GM12878 (cell line): ENCODE data around the gene C11orf98. TPM values are rescaled to one million over a fixed set of nuclear protein-coding genes. Genes with fewer than 3 reads are reported as not detected.

Experiments used
- CBX5 ChIP-seq: sonication (generic); IDR thresholded peaks from 2 replicates; pipeline ENCODE4 v1.6.1; 2016; ENCODE audit warnings: low read depth, moderate library complexity, mild to moderate bottlenecking, inconsistent platforms
- CREB1 ChIP-seq: IDR thresholded peaks from 2 replicates; pipeline ENCODE4 v1.6.1; 2012; ENCODE audit warnings: low read depth, mild to moderate bottlenecking, inconsistent platforms
- DPF2 ChIP-seq: fragments of 450-650 bp; IDR thresholded peaks from 2 replicates; pipeline ENCODE4 v1.6.1; 2017; ENCODE audit warnings: mild to moderate bottlenecking
- ETV6 ChIP-seq, 2 experiments: fragments of 450-650 bp in 1 of 2; IDR thresholded peaks in 1 of 2; conservative IDR thresholded peaks in 1 of 2; 2 replicates each; pipeline ENCODE4 v1.6.1; 2014; ENCODE audit warnings: antibody characterized with exemption in 1 of 2, borderline replicate concordance in 1 of 2, low read depth in 1 of 2, mild to moderate bottlenecking in 1 of 2, moderate library complexity in 1 of 2
- FOXK2 ChIP-seq: fragments of 450-650 bp; IDR thresholded peaks from 2 replicates; pipeline ENCODE4 v1.6.1; 2017; ENCODE audit warnings: mild to moderate bottlenecking, moderate library complexity
- HCFC1 ChIP-seq: fragments of 150-350 bp; IDR thresholded peaks from 2 replicates; pipeline ENCODE4 v1.6.1; 2014; ENCODE audit warnings: low read length
- POLR2AphosphoS5 ChIP-seq: IDR thresholded peaks from 2 replicates; pipeline ENCODE4 v1.6.1; 2011; ENCODE audit warnings: mild to moderate bottlenecking, low read length, inconsistent platforms
- POU2F2 ChIP-seq: IDR thresholded peaks from 3 replicates; pipeline ENCODE4 v1.6.1; 2011; ENCODE audit warnings: low read depth, mild to moderate bottlenecking, low read length, borderline replicate concordance
- REST ChIP-seq: IDR thresholded peaks from 2 replicates; pipeline ENCODE4 v1.6.1; 2012; ENCODE audit warnings: mild to moderate bottlenecking, low read depth, low read length
- SIN3A ChIP-seq: IDR thresholded peaks from 2 replicates; pipeline ENCODE4 v1.6.1; 2012; ENCODE audit warnings: low read depth, low read length, improper control_type of control experiment
- SMARCA5 ChIP-seq: fragments of 450-650 bp; IDR thresholded peaks from 2 replicates; pipeline ENCODE4 v1.6.1; 2017; ENCODE audit warnings: mild to moderate bottlenecking
- SUPT20H ChIP-seq: IDR thresholded peaks from 2 replicates; pipeline ENCODE4 v1.6.1; 2011; ENCODE audit warnings: low read depth, mild to moderate bottlenecking, low read length, moderate library complexity, borderline replicate concordance; ENCODE audit not compliant: control insufficient read depth
- SUZ12 ChIP-seq: fragments of 200-600 bp; sonication (generic); IDR thresholded peaks from one replicate; pipeline ENCODE4 v1.6.1; 2018; ENCODE audit warnings: antibody characterized with exemption, mild to moderate bottlenecking; ENCODE audit not compliant: unreplicated experiment
- TARDBP ChIP-seq: IDR thresholded peaks from 2 replicates; pipeline ENCODE4 v1.6.1; 2016; ENCODE audit warnings: borderline replicate concordance
- ZZZ3 ChIP-seq: IDR thresholded peaks from 2 replicates; pipeline ENCODE4 v1.6.1; 2011; ENCODE audit warnings: low read depth; ENCODE audit not compliant: control insufficient read depth, insufficient read length
- polyA plus RNA-seq, 11 experiments: library from polyadenylated mRNA; depleted of rRNA in 4 of 11; unstranded in 6 of 11; stranded (reverse) in 5 of 11; fragments of >200 nt; fragmentation: Nextera tagmentation in 4 of 11; fragmentation: Illumina TruSeq in 1 of 11; extraction: Ambion mirVana in 4 of 11; extraction: Trizol in 1 of 11; gene quantifications; 1 replicate in 1 of 11; 2 replicates in 10 of 11; pipeline versions ENCODE4 v1.2.1 to v1.2.3, GENCODE V29; 2011 to 2016; ENCODE audit warnings: inconsistent platforms in 2 of 11, missing spikeins in 2 of 11, low read depth in 1 of 11
- total RNA-seq, 4 experiments: library from RNA; depleted of rRNA in 3 of 4; stranded (reverse); fragments of >200 nt in 3 of 4; fragmentation: Illumina TruSeq in 1 of 4; extraction: Trizol in 1 of 4; gene quantifications; 2 replicates each; pipeline versions ENCODE4 v1.2.1 to v1.2.3, GENCODE V29; 2013 to 2021
- TF ChIP-seq, protein P1 (sequence below): fragments of 450-650 bp; IDR thresholded peaks from 2 replicates; pipeline ENCODE4 v1.6.1; 2017; ENCODE audit warnings: low read depth, mild to moderate bottlenecking, moderate library complexity
- TF ChIP-seq, protein P2 (sequence below): fragments of 450-650 bp; conservative IDR thresholded peaks from 2 replicates; pipeline ENCODE4 v1.6.1; 2017; ENCODE audit warnings: mild to moderate bottlenecking, moderate library complexity
- TF ChIP-seq, protein P3 (sequence below): fragments of 450-650 bp; IDR thresholded peaks from 2 replicates; pipeline ENCODE4 v1.6.1; 2016; ENCODE audit warnings: mild to moderate bottlenecking

C11orf98 gene
- total and polyA plus RNA-seq, 10 of the 15 experiments (the other 5 are each of a cell fraction or from before 2014, with no cell fraction given), result 62.5 to 270 (median 162) TPM

DNA sequence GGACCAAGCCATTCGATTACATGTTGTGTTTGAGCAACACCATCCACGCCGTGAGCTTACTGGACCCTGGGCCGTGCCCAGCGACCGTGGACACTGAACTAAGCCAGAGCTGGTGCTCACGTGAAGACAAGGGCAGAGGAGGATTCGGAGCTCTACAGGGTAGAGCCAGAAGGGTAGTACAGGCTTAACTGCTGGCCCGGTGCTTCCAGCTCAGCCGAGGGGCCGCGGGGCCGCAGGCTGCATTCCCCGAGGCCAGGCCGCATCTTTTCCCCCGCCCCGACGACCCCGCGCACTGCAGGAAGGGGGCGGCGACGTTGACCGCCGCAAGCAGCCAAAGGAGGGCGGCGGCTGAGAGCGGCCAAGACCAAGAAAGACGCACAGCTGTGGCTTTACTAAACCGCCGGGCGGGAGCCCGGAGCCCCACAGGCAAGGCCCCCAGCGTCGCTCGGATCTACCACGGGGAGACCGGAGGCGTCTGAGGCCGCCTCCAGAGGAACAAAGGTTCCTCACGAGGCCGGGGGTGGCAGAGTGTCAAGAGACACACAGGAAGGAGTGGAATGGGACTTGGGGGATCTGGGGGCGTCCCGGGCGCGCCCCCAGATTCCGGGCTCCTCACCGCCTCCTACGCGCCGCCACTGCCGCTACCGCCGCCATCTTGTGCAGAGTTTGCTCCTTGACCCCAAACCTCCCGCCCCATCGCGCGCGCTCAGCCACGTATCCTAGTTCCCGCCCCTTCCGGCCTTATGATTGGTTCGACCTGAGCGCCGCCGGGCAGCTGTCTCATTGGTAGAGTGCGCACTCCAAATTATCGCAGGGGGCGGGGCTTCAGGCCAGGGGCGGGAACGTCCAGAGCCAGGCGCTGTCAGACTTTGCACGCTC, 18.8 kb downstream of the C11orf98 start, which contains the start of gene GANAB (continued):
- TF ChIP-seq SMARCA5 (no peak), SUZ12 (no peak), POLR2AphosphoS5 (peak; percentile 92), REST (no peak), ETV6 (conservative IDR thresholded peaks at IDR 0.05 in 1 of 2, IDR thresholded peaks at IDR 0.05 in 1 of 2; ENCODE audit: borderline replicate concordance in 1 of 2, low read depth in 1 of 2) (no peak), POU2F2 (peak; percentile 79; the same call in 2 of the 3 replicates), CBX5 (no peak), FOXK2 (no peak), SIN3A (no peak), DPF2 (peak; percentile 71), HCFC1 (no peak), SUPT20H (no peak), TARDBP (no peak), CREB1 (peak; percentile 94), ZZZ3 (no peak)
- TF ChIP-seq, protein P1, sequence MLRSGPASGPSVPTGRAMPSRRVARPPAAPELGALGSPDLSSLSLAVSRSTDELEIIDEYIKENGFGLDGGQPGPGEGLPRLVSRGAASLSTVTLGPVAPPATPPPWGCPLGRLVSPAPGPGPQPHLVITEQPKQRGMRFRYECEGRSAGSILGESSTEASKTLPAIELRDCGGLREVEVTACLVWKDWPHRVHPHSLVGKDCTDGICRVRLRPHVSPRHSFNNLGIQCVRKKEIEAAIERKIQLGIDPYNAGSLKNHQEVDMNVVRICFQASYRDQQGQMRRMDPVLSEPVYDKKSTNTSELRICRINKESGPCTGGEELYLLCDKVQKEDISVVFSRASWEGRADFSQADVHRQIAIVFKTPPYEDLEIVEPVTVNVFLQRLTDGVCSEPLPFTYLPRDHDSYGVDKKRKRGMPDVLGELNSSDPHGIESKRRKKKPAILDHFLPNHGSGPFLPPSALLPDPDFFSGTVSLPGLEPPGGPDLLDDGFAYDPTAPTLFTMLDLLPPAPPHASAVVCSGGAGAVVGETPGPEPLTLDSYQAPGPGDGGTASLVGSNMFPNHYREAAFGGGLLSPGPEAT, result peak; percentile 84
- TF ChIP-seq, protein P2, sequence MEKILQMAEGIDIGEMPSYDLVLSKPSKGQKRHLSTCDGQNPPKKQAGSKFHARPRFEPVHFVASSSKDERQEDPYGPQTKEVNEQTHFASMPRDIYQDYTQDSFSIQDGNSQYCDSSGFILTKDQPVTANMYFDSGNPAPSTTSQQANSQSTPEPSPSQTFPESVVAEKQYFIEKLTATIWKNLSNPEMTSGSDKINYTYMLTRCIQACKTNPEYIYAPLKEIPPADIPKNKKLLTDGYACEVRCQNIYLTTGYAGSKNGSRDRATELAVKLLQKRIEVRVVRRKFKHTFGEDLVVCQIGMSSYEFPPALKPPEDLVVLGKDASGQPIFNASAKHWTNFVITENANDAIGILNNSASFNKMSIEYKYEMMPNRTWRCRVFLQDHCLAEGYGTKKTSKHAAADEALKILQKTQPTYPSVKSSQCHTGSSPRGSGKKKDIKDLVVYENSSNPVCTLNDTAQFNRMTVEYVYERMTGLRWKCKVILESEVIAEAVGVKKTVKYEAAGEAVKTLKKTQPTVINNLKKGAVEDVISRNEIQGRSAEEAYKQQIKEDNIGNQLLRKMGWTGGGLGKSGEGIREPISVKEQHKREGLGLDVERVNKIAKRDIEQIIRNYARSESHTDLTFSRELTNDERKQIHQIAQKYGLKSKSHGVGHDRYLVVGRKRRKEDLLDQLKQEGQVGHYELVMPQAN, result peak; percentile 73
- TF ChIP-seq, protein P3, sequence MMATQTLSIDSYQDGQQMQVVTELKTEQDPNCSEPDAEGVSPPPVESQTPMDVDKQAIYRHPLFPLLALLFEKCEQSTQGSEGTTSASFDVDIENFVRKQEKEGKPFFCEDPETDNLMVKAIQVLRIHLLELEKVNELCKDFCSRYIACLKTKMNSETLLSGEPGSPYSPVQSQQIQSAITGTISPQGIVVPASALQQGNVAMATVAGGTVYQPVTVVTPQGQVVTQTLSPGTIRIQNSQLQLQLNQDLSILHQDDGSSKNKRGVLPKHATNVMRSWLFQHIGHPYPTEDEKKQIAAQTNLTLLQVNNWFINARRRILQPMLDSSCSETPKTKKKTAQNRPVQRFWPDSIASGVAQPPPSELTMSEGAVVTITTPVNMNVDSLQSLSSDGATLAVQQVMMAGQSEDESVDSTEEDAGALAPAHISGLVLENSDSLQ, result peak; percentile 77
